Glutamatergic neuron (in vitro differentiated cells): Measurements from ENCODE around the gene CYP1B1. TPM values are rescaled to one million over a fixed set of nuclear protein-coding genes. Genes with fewer than 3 reads are reported as not detected.
A peak's percentile ranks its signal among the peaks of the same experiment; 100 is the strongest.

Source experiments
- DNase-seq: peaks from one replicate; pipeline ENCODE4 v3.0.0; 2022
- H3K27ac Mint-ChIP-seq: one replicate; pipeline ENCODE4 v1.8.0; 2020; ENCODE audit warnings: mild to moderate bottlenecking, mixed read lengths, inconsistent platforms; ENCODE audit not compliant: unreplicated experiment
- H3K27me3 Mint-ChIP-seq: one replicate; pipeline ENCODE4 v1.8.0; 2020; ENCODE audit warnings: mild to moderate bottlenecking, moderate library complexity, mixed read lengths, inconsistent platforms; ENCODE audit not compliant: unreplicated experiment
- H3K36me3 Mint-ChIP-seq: one replicate; pipeline ENCODE4 v1.8.0; 2020; ENCODE audit warnings: mild to moderate bottlenecking, mixed read lengths, inconsistent platforms; ENCODE audit not compliant: unreplicated experiment
- H3K4me1 Mint-ChIP-seq: one replicate; pipeline ENCODE4 v1.8.0; 2020; ENCODE audit warnings: mild to moderate bottlenecking, low read depth, mixed read lengths, inconsistent platforms; ENCODE audit not compliant: unreplicated experiment
- H3K4me3 Mint-ChIP-seq: one replicate; pipeline ENCODE4 v1.8.0; 2020; ENCODE audit warnings: mild to moderate bottlenecking, mixed read lengths, inconsistent platforms; ENCODE audit not compliant: unreplicated experiment
- H3K9me3 Mint-ChIP-seq: one replicate; pipeline ENCODE4 v1.8.0; 2020; ENCODE audit warnings: mild to moderate bottlenecking, moderate library complexity, mixed read lengths, inconsistent platforms; ENCODE audit not compliant: unreplicated experiment
- total RNA-seq: library from RNA; stranded (reverse); fragmentation: NEBNext Ultra II Directional; extraction: Animal tissue kit (Norgen Biotek cat#: 25700); gene quantifications from one replicate; pipeline ENCODE4 v1.2.1, GENCODE V29; 2021; ENCODE audit not compliant: unreplicated experiment
- TF ChIP-seq, protein P1 (sequence below): fragments of 200-600 bp; sonication (generic); IDR thresholded peaks from one replicate; pipeline ENCODE4 v1.5.0; 2021; ENCODE audit not compliant: partially characterized antibody, unreplicated experiment

Gene CYP1B1
- total RNA-seq, 1 donor from 2014 or later: 3.4 TPM

DNA sequence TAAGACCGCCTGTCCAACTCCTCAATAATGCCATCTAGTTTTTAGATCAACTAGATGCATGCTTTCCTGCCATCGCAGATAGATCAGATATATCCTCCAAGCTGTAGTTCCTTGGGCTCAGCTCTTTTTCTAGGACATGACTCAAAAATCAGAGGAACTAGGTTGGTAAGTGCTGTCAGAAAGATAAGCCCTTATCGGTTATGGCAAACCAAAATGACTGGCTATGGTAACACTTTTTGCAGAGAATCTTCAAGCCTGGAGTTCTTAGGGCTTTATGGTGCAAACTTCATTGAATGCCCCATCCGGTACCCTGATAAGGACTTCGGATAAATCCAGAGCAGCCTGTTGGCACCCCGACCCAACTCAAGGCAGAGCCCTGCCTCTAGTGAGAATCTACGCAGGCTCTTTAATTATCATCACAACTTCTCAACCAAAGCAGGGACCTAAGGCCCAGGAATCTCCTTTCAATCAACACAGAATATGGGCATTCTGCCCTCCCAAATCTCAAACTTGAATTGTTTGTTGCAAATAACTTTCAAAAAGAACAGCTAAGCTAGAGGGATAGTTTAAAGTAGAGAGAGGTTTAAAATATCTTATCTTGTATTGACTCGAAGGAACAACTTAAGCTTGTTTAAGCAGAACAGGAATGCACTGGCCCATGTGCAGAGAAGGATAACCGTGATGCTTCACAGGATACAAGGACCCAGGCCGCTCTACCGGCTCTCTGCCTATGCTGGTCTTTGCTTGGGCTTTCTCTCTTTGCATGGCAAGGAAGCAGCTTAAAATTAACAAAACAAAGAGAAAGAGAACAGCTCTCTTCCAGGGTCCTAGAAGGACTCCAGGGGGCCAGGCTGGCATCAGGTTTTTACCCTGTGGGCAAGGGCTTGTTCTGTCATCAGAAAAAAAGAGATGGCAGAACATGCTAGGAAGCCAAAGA lies 3.4 kb upstream of the CYP1B1 start:
- Mint-ChIP-seq H3K9me3 (no peaks in the 10 kb centered on the region), H3K27ac (no peak overlapping the region), H3K4me3 (no peak overlapping the region), H3K36me3 (no peaks in the 10 kb centered on the region), H3K4me1 (no peaks in the 10 kb centered on the region), H3K27me3 (peaks cover 15% of the 10 kb centered on the region)
- TF ChIP-seq, protein P1, sequence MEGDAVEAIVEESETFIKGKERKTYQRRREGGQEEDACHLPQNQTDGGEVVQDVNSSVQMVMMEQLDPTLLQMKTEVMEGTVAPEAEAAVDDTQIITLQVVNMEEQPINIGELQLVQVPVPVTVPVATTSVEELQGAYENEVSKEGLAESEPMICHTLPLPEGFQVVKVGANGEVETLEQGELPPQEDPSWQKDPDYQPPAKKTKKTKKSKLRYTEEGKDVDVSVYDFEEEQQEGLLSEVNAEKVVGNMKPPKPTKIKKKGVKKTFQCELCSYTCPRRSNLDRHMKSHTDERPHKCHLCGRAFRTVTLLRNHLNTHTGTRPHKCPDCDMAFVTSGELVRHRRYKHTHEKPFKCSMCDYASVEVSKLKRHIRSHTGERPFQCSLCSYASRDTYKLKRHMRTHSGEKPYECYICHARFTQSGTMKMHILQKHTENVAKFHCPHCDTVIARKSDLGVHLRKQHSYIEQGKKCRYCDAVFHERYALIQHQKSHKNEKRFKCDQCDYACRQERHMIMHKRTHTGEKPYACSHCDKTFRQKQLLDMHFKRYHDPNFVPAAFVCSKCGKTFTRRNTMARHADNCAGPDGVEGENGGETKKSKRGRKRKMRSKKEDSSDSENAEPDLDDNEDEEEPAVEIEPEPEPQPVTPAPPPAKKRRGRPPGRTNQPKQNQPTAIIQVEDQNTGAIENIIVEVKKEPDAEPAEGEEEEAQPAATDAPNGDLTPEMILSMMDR: no peak
- no peak for DNase-seq

DNA sequence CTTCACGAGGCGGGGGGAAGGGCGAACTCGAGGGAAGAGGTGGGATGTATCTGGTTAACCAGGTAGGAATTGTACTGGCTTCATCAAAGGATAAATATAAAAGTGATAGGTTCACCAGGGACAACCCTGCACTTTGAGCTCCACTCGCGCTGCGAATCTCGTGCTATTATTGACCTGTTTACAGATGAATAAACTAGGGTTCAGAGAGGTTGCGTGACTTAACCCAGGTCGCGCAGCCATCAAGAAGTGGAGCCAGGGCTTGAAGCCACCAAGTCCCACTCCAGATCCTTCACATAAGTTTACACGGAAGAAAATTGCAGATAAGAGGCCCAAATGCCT lies 1.4 kb upstream of the CYP1B1 start:
- no peak for DNase-seq
- TF ChIP-seq, protein P1: no peak
- Mint-ChIP-seq H3K36me3 (no peaks in the 10 kb centered on the region), H3K9me3 (peaks cover 5% of the 10 kb centered on the region), H3K27ac (no peak overlapping the region), H3K4me1 (peaks cover 8% of the 10 kb centered on the region), H3K4me3 (peak overlapping the region; percentile 79), H3K27me3 (peaks cover 19% of the 10 kb centered on the region)

DNA sequence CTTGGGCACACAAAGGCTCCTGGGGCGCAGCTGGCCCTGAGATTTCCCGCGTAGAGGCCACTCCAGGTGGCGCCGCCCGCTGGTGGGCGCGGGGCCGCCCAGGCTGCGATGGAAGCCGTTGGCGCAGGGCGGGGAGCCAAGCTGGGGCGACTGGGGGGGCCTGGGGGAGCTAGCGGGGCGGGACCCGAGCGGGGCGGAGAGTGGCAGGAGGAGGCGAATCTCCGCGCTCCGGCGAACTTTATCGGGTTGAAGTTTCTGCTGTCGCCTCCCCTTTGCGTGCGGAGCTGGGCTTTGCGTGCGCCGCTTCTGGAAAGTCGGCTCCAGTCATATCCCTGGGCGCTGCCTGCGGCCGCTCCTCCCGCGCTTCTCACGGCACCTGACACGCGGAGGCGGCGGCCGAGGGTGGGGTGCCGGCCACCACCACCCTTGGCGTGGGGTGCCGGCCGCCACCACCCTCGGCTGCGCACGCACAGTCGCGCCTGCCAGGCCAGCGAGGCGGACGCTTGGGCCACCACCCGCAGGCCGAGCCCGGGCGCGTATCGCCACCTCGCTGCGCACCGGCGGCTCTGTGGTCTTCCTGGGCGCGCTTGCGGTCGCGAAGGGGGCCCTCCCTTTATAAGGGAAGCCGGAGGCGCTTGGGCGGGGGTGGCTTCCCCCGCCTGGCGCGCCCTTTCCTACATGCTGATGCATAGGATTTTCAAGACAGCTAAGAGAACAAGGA lies 919 bp upstream of the CYP1B1 start:
- peaks cover 8% of the 10 kb centered on the region for H3K4me1 Mint-ChIP-seq
- H3K9me3 Mint-ChIP-seq: peaks cover 5% of the 10 kb centered on the region
- H3K36me3 Mint-ChIP-seq: no peaks in the 10 kb centered on the region
- H3K4me3 Mint-ChIP-seq: peak overlapping the region; percentile 91
- peak; percentile 65 for DNase-seq
- H3K27me3 Mint-ChIP-seq: peaks cover 19% of the 10 kb centered on the region
- no peak overlapping the region for H3K27ac Mint-ChIP-seq
- TF ChIP-seq, protein P1: peak; percentile 29

DNA sequence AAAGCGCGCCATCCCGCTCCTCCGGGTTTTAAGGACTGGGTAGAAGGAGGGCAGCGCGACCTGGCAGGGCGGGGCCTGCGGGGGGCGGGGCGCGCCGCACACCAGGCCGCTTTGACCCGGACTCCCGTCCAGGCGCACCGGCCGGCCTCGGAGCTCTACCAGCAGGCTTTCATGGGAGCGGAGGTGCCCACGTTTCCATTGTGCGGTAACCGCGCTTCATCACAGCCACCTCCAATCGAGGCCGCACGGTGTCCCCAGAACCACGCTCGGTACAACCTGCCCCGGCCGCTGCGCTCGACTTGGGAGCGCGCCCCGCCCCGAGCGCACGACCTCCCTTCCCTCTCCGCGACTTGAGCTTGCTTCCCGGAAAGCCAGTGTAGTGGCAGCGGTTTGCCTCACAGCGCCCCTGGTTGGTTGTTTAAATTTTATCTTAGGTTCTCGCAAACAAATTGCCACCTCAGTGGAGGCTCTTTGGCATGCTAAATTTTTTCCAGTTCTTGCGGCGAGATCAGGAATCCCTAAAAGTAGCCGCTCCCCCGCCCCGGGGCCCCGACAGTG lies 280 bp upstream of the CYP1B1 start:
- peak overlapping the region; percentile 91 for H3K4me3 Mint-ChIP-seq

More for the DNA sequence above, 280 bp upstream of the CYP1B1 start:
- Mint-ChIP-seq H3K36me3 (no peaks in the 10 kb centered on the region), H3K9me3 (peaks cover 5% of the 10 kb centered on the region), H3K27me3 (peaks cover 19% of the 10 kb centered on the region), H3K27ac (no peak overlapping the region), H3K4me1 (peaks cover 8% of the 10 kb centered on the region)
- peak; percentile 63 for DNase-seq
- TF ChIP-seq, protein P1: peak; percentile 39
